Activated CD4-positive, CD25-positive, alpha-beta regulatory T cell treated with anti-CD3 and anti-CD28 coated beads, Interleukin-2, amount 50 U/mL, for 24 hours (primary cell): ENCODE measurements around the gene ACAP2.
"Not testable (repeated sequence)": the region's sequence is repeated elsewhere in the genome, so short reads cannot be mapped to it uniquely, and the experiment has no call there.

ENCODE experiments used
- ATAC-seq, 2 donors: fragments of 150-1000 bp; cut with Tn5 transposase; one replicate each; pipeline ENCODE4 v1.10.0; 2021; ENCODE audit warnings: mild to moderate bottlenecking in 1 of 2, moderate library complexity in 1 of 2

The ACAP2 gene

GRCh38 chr3:195442573-195443390 is at the start of gene ACAP2:
ACAP2 (minus strand) TSS chr3:195443020; CDS start chr3:195442847, 173 bp downstream.
- ATAC-seq: peak; percentile 93 to 94

GRCh38 chr3:195475614-195476013 is 32.8 kb upstream of the ACAP2 start:
- no peak for ATAC-seq

GRCh38 chr3:195475116-195475515 is 32.3 kb upstream of the ACAP2 start:
- ATAC-seq: not testable (repeated sequence)

GRCh38 chr3:195468841-195469240 is 26.0 kb upstream of the ACAP2 start:
- ATAC-seq: no peak

- ATAC-seq: peak in 1 of 2 donors; percentile 24
These were observed 25.6 kb upstream of the ACAP2 start for GRCh38 chr3:195468391-195468776.

- ATAC-seq: peak; percentile 84 to 89
These were observed 25.0 kb upstream of the ACAP2 start for GRCh38 chr3:195467641-195468390.

- no peak for ATAC-seq
These were observed 23.4 kb upstream of the ACAP2 start for GRCh38 chr3:195466251-195466650.

- ATAC-seq: not testable (repeated sequence)
These were observed 20.1 kb upstream of the ACAP2 start for GRCh38 chr3:195462922-195463321.

GRCh38 chr3:195462308-195462610 is 19.4 kb upstream of the ACAP2 start:
- ATAC-seq: no peak

GRCh38 chr3:195461594-195462307 is 18.9 kb upstream of the ACAP2 start:
- no peak for ATAC-seq

GRCh38 chr3:195460091-195460713 is 17.4 kb upstream of the ACAP2 start:
- ATAC-seq: no peak

GRCh38 chr3:195458316-195458717 is 15.5 kb upstream of the ACAP2 start:
- peak; percentile 87 to 96 for ATAC-seq

- ATAC-seq: no peak
These were observed 13.0 kb upstream of the ACAP2 start for GRCh38 chr3:195455789-195456188.

GRCh38 chr3:195453236-195453635 is 10.4 kb upstream of the ACAP2 start:
- ATAC-seq: peak; percentile 75 to 90

GRCh38 chr3:195451373-195452015 is 8.7 kb upstream of the ACAP2 start:
- ATAC-seq: no peak

- no peak for ATAC-seq
These were observed 8.0 kb upstream of the ACAP2 start for GRCh38 chr3:195450731-195451229.

- ATAC-seq: no peak
These were observed 5.5 kb upstream of the ACAP2 start for GRCh38 chr3:195448205-195448875.

- ATAC-seq: no peak
These were observed 4.4 kb upstream of the ACAP2 start for GRCh38 chr3:195447201-195447600.

- ATAC-seq: no peak
These were observed 3.5 kb upstream of the ACAP2 start for GRCh38 chr3:195446359-195446758.

- no peak for ATAC-seq
These were observed 3.1 kb upstream of the ACAP2 start for GRCh38 chr3:195445885-195446284.

GRCh38 chr3:195443391-195443989 is 670 bp upstream of the ACAP2 start:
- no peak for ATAC-seq
